NCI-H2171 (cell line): Measurements from ENCODE around the gene IL21R.

Experiments
- DNase-seq: peaks from one replicate; lab custom pipeline; 2025; lab: John Stamatoyannopoulos, UW

The IL21R gene

GRCh38 chr16:27486344-27486743 is 84.4 kb downstream of the IL21R start:
- DNase-seq = peak; percentile 10

- peak; percentile 3 for DNase-seq
Observed at GRCh38 chr16:27486760-27487159, 84.8 kb downstream of the IL21R start.

GRCh38 chr16:27489421-27489820 is 87.4 kb downstream of the IL21R start:
- DNase-seq = no peak

GRCh38 chr16:27489906-27490305 is 87.9 kb downstream of the IL21R start:
- peak; percentile 73 for DNase-seq

GRCh38 chr16:27491894-27492587 is 90.1 kb downstream of the IL21R start:
- no peak for DNase-seq

- no peak for DNase-seq
Observed at GRCh38 chr16:27492588-27492979, 90.6 kb downstream of the IL21R start.

- DNase-seq = peak; percentile 39
Observed at GRCh38 chr16:27495191-27495590, 93.2 kb downstream of the IL21R start.

- DNase-seq = no peak
Observed at GRCh38 chr16:27498031-27498825, 96.3 kb downstream of the IL21R start.

- DNase-seq = peak; percentile 18
Observed at GRCh38 chr16:27498916-27499658, 97.1 kb downstream of the IL21R start.

- no peak for DNase-seq
Observed at GRCh38 chr16:27499659-27500055, 97.7 kb downstream of the IL21R start.

GRCh38 chr16:27500801-27501200 is 98.8 kb downstream of the IL21R start:
- no peak for DNase-seq
